Gastrocnemius medialis (tissue), 4 donors: ENCODE results near the gene HRNR.
"Not testable (repeated sequence)": the region's sequence is repeated elsewhere in the genome, so short reads cannot be mapped to it uniquely, and the experiment has no call there.

Source experiments
- POLR2A ChIP-seq, 2 donors: fragments of 450-650 bp; IDR thresholded peaks; one replicate each; pipeline ENCODE4 v1.6.1; 2017; ENCODE audit warnings: antibody characterized with exemption in 2 of 2, mild to moderate bottlenecking in 2 of 2, moderate library complexity in 2 of 2
- TF ChIP-seq, protein P1 (sequence below), 5 experiments: fragments of 450-650 bp in 3 of 5; fragments of 200-600 bp in 2 of 5; sonication (generic) in 2 of 5; IDR thresholded peaks in 4 of 5; conservative IDR thresholded peaks in 1 of 5; 1 replicate in 4 of 5; 2 replicates in 1 of 5; pipeline ENCODE4 v1.5.1; 2016 to 2019; ENCODE audit warnings: antibody characterized with exemption in 5 of 5, mild to moderate bottlenecking in 3 of 5, moderate library complexity in 3 of 5

- TF ChIP-seq, protein P1, sequence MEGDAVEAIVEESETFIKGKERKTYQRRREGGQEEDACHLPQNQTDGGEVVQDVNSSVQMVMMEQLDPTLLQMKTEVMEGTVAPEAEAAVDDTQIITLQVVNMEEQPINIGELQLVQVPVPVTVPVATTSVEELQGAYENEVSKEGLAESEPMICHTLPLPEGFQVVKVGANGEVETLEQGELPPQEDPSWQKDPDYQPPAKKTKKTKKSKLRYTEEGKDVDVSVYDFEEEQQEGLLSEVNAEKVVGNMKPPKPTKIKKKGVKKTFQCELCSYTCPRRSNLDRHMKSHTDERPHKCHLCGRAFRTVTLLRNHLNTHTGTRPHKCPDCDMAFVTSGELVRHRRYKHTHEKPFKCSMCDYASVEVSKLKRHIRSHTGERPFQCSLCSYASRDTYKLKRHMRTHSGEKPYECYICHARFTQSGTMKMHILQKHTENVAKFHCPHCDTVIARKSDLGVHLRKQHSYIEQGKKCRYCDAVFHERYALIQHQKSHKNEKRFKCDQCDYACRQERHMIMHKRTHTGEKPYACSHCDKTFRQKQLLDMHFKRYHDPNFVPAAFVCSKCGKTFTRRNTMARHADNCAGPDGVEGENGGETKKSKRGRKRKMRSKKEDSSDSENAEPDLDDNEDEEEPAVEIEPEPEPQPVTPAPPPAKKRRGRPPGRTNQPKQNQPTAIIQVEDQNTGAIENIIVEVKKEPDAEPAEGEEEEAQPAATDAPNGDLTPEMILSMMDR (IDR thresholded peaks at IDR 0.05 in 4 of 5, conservative IDR thresholded peaks at IDR 0.05 in 1 of 5): not testable (repeated sequence)
- not testable (repeated sequence) for TF ChIP-seq POLR2A (IDR thresholded peaks at IDR 0.05)
These were observed 8.4 kb downstream of the HRNR start for GRCh38 chr1:152215604-152216003.
